IMR-90 (cell line): ENCODE measurements around the gene ENO4. TPM values are rescaled to one million over a fixed set of nuclear protein-coding genes. Genes with fewer than 3 reads are reported as not detected.
A peak's percentile ranks its signal among the peaks of the same experiment; 100 is the strongest.

Experiments
- ATAC-seq: fragments of 200-7000 bp; cut with Tn5 transposase; 2 replicates; pipeline ENCODE4 v1.9.1; 2020; ENCODE audit warnings: low read depth, mild to moderate bottlenecking, moderate library complexity
- BruUV-seq: library from RNA; stranded (reverse); fragments of 400-500 nt; replicated peaks from 2 replicates; lab custom pipeline; 2021; lab: Mats Ljungman, UMichigan
- CTCF ChIA-PET: fragments of 300-600 bp; formaldehyde crosslinking; extraction: SDS; loops from one replicate; lab custom pipeline; 2021; ENCODE audit warnings: antibody characterized with exemption; lab: Yijun Ruan, JAX
- POLR2A ChIA-PET: fragments of 300-600 bp; sonication (Branson Sonifier 250); formaldehyde crosslinking; loops from one replicate; lab custom pipeline; 2022; ENCODE audit warnings: antibody characterized with exemption; ENCODE audit not compliant: unreplicated experiment; lab: Charles Lee
- DNase-seq: peaks from one replicate; pipeline ENCODE4 v3.0.0; 2013
- H2AFZ ChIP-seq: replicated peaks from 2 replicates; pipeline ENCODE3; 2013; ENCODE audit warnings: low read length, mild to moderate bottlenecking; ENCODE audit not compliant: poor library complexity
- H2AK5ac ChIP-seq: 2 replicates; pipeline ENCODE4 v1.6.1; 2013; ENCODE audit warnings: low read depth, low read length, inconsistent platforms
- H2AK9ac ChIP-seq: replicated peaks from 2 replicates; pipeline ENCODE3; 2013; ENCODE audit warnings: mild to moderate bottlenecking, low read depth, low read length, moderate library complexity; ENCODE audit not compliant: poor library complexity
- H2BK120ac ChIP-seq: 2 replicates; pipeline ENCODE4 v1.6.1; 2013; ENCODE audit warnings: low read depth, low read length, inconsistent platforms
- H2BK15ac ChIP-seq: 3 replicates; pipeline ENCODE4 v1.6.1; 2013; ENCODE audit warnings: low read depth, low read length, inconsistent platforms
- H2BK20ac ChIP-seq: 2 replicates; pipeline ENCODE4 v1.6.1; 2013; ENCODE audit warnings: low read depth, mild to moderate bottlenecking, inconsistent platforms, low read length, moderate library complexity
- H2BK5ac ChIP-seq: 2 replicates; pipeline ENCODE4 v1.6.1; 2013; ENCODE audit warnings: mild to moderate bottlenecking, low read depth, low read length, inconsistent platforms; ENCODE audit not compliant: poor library complexity, severe bottlenecking
- H3K14ac ChIP-seq: replicated peaks from 2 replicates; pipeline ENCODE4 v1.6.1; 2013; ENCODE audit warnings: low read depth, low read length, inconsistent platforms
- H3K18ac ChIP-seq: 2 replicates; pipeline ENCODE4 v1.6.1; 2013; ENCODE audit warnings: low read depth, low read length, control low read depth
- H3K23ac ChIP-seq: 2 replicates; pipeline ENCODE4 v1.6.1; 2013; ENCODE audit warnings: low read depth, low read length, inconsistent platforms
- H3K27ac ChIP-seq: 2 replicates; pipeline ENCODE4 v1.5.1; 2013; ENCODE audit warnings: mild to moderate bottlenecking, control low read depth, low read length; ENCODE audit not compliant: insufficient read depth
- H3K27me3 ChIP-seq: 2 replicates; pipeline ENCODE4 v1.6.1; 2013; ENCODE audit warnings: low read length; ENCODE audit not compliant: control insufficient read depth, insufficient read depth
- H3K36me3 ChIP-seq: 2 replicates; pipeline ENCODE4 v1.6.1; 2013; ENCODE audit warnings: low read length, mixed read lengths; ENCODE audit not compliant: control insufficient read depth, insufficient read depth
- H3K4ac ChIP-seq: 2 replicates; pipeline ENCODE4 v1.6.1; 2013; ENCODE audit warnings: low read depth, low read length, inconsistent platforms
- H3K4me1 ChIP-seq: 2 replicates; pipeline ENCODE4 v1.6.1; 2013; ENCODE audit warnings: low read length, mixed read lengths; ENCODE audit not compliant: control insufficient read depth, insufficient read depth
- H3K4me2 ChIP-seq: 2 replicates; pipeline ENCODE4 v1.6.1; 2013; ENCODE audit warnings: low read depth, mild to moderate bottlenecking, control low read depth, low read length, moderate library complexity
- H3K4me3 ChIP-seq: 2 replicates; pipeline ENCODE4 v1.5.1; 2013; ENCODE audit warnings: low read depth, mild to moderate bottlenecking, control low read depth, low read length, moderate library complexity; ENCODE audit not compliant: insufficient read depth
- H3K56ac ChIP-seq: 2 replicates; pipeline ENCODE4 v1.6.1; 2013; ENCODE audit warnings: low read length, inconsistent platforms; ENCODE audit not compliant: insufficient read depth; ENCODE audit errors: extremely low read depth
- H3K79me1 ChIP-seq, 2 experiments: 2 replicates each; pipeline ENCODE4 v1.6.1; 2013; ENCODE audit warnings: low read length in 2 of 2, inconsistent platforms in 1 of 2, low read depth in 1 of 2
- H3K9ac ChIP-seq: 2 replicates; pipeline ENCODE4 v1.6.1; 2013; ENCODE audit warnings: low read depth, low read length, control low read depth
- H3K9me1 ChIP-seq: 2 replicates; pipeline ENCODE4 v1.6.1; 2013; ENCODE audit warnings: low read length, inconsistent platforms; ENCODE audit not compliant: insufficient read depth
- H3K9me3 ChIP-seq: 2 replicates; pipeline ENCODE4 v1.6.1; 2013; ENCODE audit warnings: low read length; ENCODE audit not compliant: control insufficient read depth, insufficient read depth
- H4K20me1 ChIP-seq: 2 replicates; pipeline ENCODE4 v1.6.1; 2013; ENCODE audit warnings: low read length, inconsistent platforms; ENCODE audit not compliant: insufficient read depth
- H4K5ac ChIP-seq: 2 replicates; pipeline ENCODE4 v1.6.1; 2013; ENCODE audit warnings: mild to moderate bottlenecking, low read depth, low read length, control low read depth
- H4K8ac ChIP-seq, 2 experiments: 2 replicates each; pipeline ENCODE4 v1.6.1; 2013; ENCODE audit warnings: low read depth in 2 of 2, low read length in 2 of 2, control low read depth in 1 of 2, inconsistent platforms in 1 of 2
- H4K91ac ChIP-seq: 2 replicates; pipeline ENCODE4 v1.6.1; 2013; ENCODE audit warnings: low read depth, low read length, inconsistent platforms; ENCODE audit not compliant: insufficient read depth
- CEBPB ChIP-seq: IDR thresholded peaks from 2 replicates; pipeline ENCODE4 v1.6.1; 2012; ENCODE audit warnings: low read depth, low read length, improper control_type of control experiment
- FOS ChIP-seq: fragments of 150-350 bp; IDR thresholded peaks from 2 replicates; pipeline ENCODE4 v1.6.1; 2016; ENCODE audit warnings: low read depth, low read length
- NFE2L2 ChIP-seq: fragments of 150-350 bp; IDR thresholded peaks from 2 replicates; pipeline ENCODE4 v1.6.1; 2016; ENCODE audit warnings: low read depth, mild to moderate bottlenecking, low read length
- WGBS, 2 experiments: methylation state at CpG; one replicate each; pipeline versions ENCODE4 v1.1.5 to v1.1.7; 2013; ENCODE audit warnings: missing lambda C conversion rate in 2 of 2; ENCODE audit not compliant: insufficient read length in 1 of 2; ENCODE audit errors: extremely low coverage in 2 of 2; 5-methylcytosine and 5-hydroxymethylcytosine counted together
- dilution Hi-C: fragments of 300-500 bp; cut with HindIII; formaldehyde crosslinking; loops from one replicate; pipeline ENCODE4 v1.14.3; 2018; ENCODE audit warnings: low sequenced_read_pairs; ENCODE audit not compliant: unreplicated experiment
- in situ Hi-C: fragments of 300-500 bp; cut with MboI; formaldehyde crosslinking; loops from 3 replicates; pipeline ENCODE4 v1.14.3; 2019; ENCODE audit warnings: low sequenced_read_pairs, inconsistent platforms, mixed read lengths
- intact Hi-C: fragments of 100-400 bp; cut with micrococcal nuclease; formaldehyde crosslinking; loops from 2 replicates; pipeline ENCODE4 v1.10.0; 2022
- polyA plus RNA-seq, 3 experiments: library from polyadenylated mRNA; depleted of rRNA; stranded (reverse); fragments of >200 nt; gene quantifications; 2 replicates each; pipeline ENCODE4 v1.2.3, GENCODE V29; 2012; ENCODE audit warnings: low replicate concordance in 1 of 3
- total RNA-seq: library from RNA; depleted of rRNA; stranded (reverse); fragments of >200 nt; gene quantifications from 2 replicates; pipeline ENCODE4 v1.2.3, GENCODE V29; 2012

ENO4 gene
- total and polyA plus RNA-seq, 2 of the 4 experiments (the other 2 are of a cell fraction): under 0.01 to 0.05 TPM

DNA sequence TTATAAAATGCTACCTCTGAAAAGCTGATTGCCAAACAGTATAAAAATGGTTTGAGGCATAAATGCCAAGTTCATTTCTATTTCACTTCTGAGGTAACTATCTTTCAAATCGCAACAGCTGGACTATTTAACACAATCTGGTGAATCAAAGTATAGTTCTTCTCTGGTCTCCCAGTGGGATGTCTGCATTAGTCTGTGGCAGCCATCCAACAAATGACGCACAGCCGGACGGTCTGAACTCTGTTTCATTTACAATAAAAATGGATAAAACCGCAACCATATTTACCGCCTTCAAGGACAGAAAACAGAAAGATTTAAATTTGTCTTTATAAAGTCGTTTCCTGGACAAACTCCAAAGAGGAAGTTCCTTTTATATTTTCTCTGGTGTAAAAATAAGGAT lies 41.9 kb downstream of the ENO4 start:
- 0 out of 2 replicates have a peak, but pooled peaks have one; percentile 11 for TF ChIP-seq CEBPB
- 0 out of 2 replicates have a peak, but pooled peaks have one; percentile 12 for TF ChIP-seq FOS
- TF ChIP-seq NFE2L2: no peak
- Histone ChIP-seq H3K14ac (no peak overlapping the region), H3K4me2 (no peak overlapping the region), H3K9ac (no peak overlapping the region), H3K4me1 (peaks cover 7% of the 10 kb centered on the region), H4K8ac (no peak overlapping the region), H2BK20ac (no peak overlapping the region), H4K20me1 (peaks cover 4% of the 10 kb centered on the region; the same call in 1 of the 2 replicates), H2AFZ (no peak overlapping the region), H3K56ac (no peak overlapping the region), H3K9me3 (no peaks in the 10 kb centered on the region), H4K91ac (no peak overlapping the region), H2AK5ac (no peak overlapping the region), H2BK15ac (no peak overlapping the region), H3K79me1 (no peaks in the 10 kb centered on the region), H3K36me3 (no peaks in the 10 kb centered on the region), H3K18ac (no peak overlapping the region), H3K27me3 (no peaks in the 10 kb centered on the region), H3K9me1 (peaks cover 16% of the 10 kb centered on the region), H2BK120ac (no peak overlapping the region), H3K4me3 (no peak overlapping the region), H3K23ac (no peak overlapping the region), H3K27ac (no peak overlapping the region), H2BK5ac (no peak overlapping the region), H4K5ac (no peak overlapping the region), H2AK9ac (no peak overlapping the region), H3K4ac (no peak overlapping the region)
- no TSS peak for BruUV-seq
- intact Hi-C loops: no loop called here
- ChIA-PET CTCF (interaction anchor here (0.6 kb wide), 1 partner anchor 134 kb away, joined by 3 read pairs; no protein-coding TSS in a partner anchor), POLR2A (no interaction called here)
- dilution Hi-C loops: no loop called here
- WGBS, 2 experiments: no CpG with 5 or more reads among the region's 7 CpGs
- DNase-seq (peak; percentile 94), ATAC-seq (peak; percentile 73)
- in situ Hi-C loops: no loop called here
